ENCODE measurements around the gene NELFA. TPM values are rescaled to one million over a fixed set of nuclear protein-coding genes. Genes with fewer than 3 reads are reported as not detected.

The NELFA gene
- total and polyA plus RNA-seq, 2 of the 4 experiments (the other 2 are of a cell fraction): 4.3 to 21.9 TPM

DNA sequence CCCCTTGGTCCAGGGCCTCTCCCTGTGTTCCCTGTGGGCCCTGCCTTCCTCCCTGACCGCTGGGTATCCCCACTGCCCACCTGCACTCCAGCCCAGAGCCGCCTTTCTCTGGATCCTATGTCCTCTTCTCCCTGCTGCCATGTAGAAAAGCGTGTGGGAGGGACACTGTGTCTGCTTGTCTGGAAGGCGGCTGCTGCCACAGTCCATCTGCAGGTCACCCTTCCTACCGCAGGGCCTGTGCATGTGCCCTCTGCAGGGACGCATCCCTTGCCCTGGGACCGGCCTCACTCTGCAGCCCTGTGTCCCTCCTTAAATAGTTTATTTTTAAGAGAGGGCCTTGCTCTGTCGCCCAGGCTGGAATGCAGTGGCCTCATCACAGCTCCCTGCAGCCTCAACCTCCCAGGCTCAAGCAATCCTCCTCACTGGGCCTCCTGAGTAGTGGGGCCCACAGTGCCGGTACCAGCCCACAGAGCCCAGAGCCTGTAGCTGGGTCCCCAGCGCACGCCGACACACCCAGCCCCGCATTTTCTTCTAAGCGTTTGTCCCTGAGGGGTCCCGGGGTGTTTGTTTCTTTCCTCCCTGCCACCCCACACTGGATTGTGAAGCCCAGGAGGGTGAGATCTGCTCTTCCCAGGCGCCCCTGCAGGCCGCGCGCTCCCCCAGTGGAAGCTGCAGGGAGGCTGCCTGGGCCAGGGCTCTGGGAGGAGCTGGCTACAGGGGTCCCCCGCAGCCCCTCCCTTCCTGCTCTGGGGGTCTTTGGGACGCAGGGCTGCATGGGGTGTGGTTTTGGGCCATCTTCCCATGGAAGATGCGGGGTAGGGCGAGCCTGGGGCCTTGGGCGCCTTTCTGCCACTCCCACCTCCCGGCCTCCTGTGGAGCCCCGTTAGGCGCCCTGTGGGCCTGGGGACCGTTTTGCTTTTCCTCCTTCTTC, 37.5 kb upstream of the NELFA start (continued):
- TF ChIP-seq FOS (IDR thresholded peaks at IDR 0.05; ENCODE audit: low read depth, low read length) (no peak), CHD1 (IDR thresholded peaks at IDR 0.05; ENCODE audit: low read depth, low read length) (no peak)

- DNase-seq (no peak), ATAC-seq (ENCODE audit: low read depth) (no peak)
- dilution Hi-C loops (cut with HindIII; ENCODE audit: low sequenced_read_pairs, unreplicated experiment): no loop called here
- ChIA-PET POLR2A (ENCODE audit: unreplicated experiment) (no interaction called here), CTCF (no interaction called here)
- Histone ChIP-seq H3K9ac (ENCODE audit: low read depth, low read length) (no peak overlapping the region), H3K79me1 (ENCODE audit: low read depth in 1 of 2, low read length in 2 of 2) (0 out of 4 replicates have a peak, but pooled peaks cover 0 to 7% of the 10 kb centered on the region in 2 experiments), H3K9me3 (ENCODE audit: control insufficient read depth, insufficient read depth, low read length) (no peaks in the 10 kb centered on the region; the same call in 1 of the 2 replicates), H3K23ac (ENCODE audit: low read depth, low read length) (no peak overlapping the region), H3K4ac (ENCODE audit: low read depth, low read length) (no peak overlapping the region), H2BK15ac (ENCODE audit: low read depth, low read length) (no peak overlapping the region), H2BK120ac (ENCODE audit: low read depth, low read length) (no peak overlapping the region), H2BK20ac (ENCODE audit: low read depth, low read length) (no peak overlapping the region), H3K9me1 (ENCODE audit: insufficient read depth, low read length) (no peaks in the 10 kb centered on the region), H2BK5ac (ENCODE audit: low read depth, low read length, poor library complexity, severe bottlenecking) (no peak overlapping the region), H3K56ac (ENCODE audit: extremely low read depth, insufficient read depth, low read length) (no peak overlapping the region), H3K27me3 (ENCODE audit: control insufficient read depth, insufficient read depth, low read length) (peaks cover 11% of the 10 kb centered on the region; the same call in 1 of the 2 replicates), H2AK9ac (replicated peaks; ENCODE audit: low read depth, low read length, poor library complexity) (no peak overlapping the region), H3K14ac (replicated peaks; ENCODE audit: low read depth, low read length) (no peak overlapping the region), H4K8ac (ENCODE audit: low read depth in 2 of 2, low read length in 2 of 2) (no peak overlapping the region), H4K20me1 (ENCODE audit: insufficient read depth, low read length) (no peaks in the 10 kb centered on the region), H3K4me3 (ENCODE audit: insufficient read depth, low read depth, low read length) (no peak overlapping the region), H3K4me2 (ENCODE audit: low read depth, low read length) (no peak overlapping the region), H4K91ac (ENCODE audit: insufficient read depth, low read depth, low read length) (no peak overlapping the region), H3K18ac (ENCODE audit: low read depth, low read length) (no peak overlapping the region), H2AK5ac (ENCODE audit: low read depth, low read length) (no peak overlapping the region), H3K36me3 (ENCODE audit: control insufficient read depth, insufficient read depth, low read length) (peaks cover 2% of the 10 kb centered on the region; the same call in 1 of the 2 replicates), H4K5ac (ENCODE audit: low read depth, low read length) (no peak overlapping the region), H3K27ac (ENCODE audit: insufficient read depth, low read length) (no peak overlapping the region), H2AFZ (replicated peaks; ENCODE audit: low read length, poor library complexity) (peak overlapping the region; percentile 34), H3K4me1 (ENCODE audit: control insufficient read depth, insufficient read depth, low read length) (no peaks in the 10 kb centered on the region; the same call in 1 of the 2 replicates)
- in situ Hi-C loops (cut with MboI; ENCODE audit: low sequenced_read_pairs): no loop called here
- no TSS peak for BruUV-seq (replicated peaks)
- TF ChIP-seq MXI1 (IDR thresholded peaks at IDR 0.05; ENCODE audit: borderline replicate concordance, low read depth, low read length) (no peak), MAFK (IDR thresholded peaks at IDR 0.05; ENCODE audit: low read depth, low read length) (no peak), NFE2L2 (IDR thresholded peaks at IDR 0.05; ENCODE audit: low read depth, low read length) (no peak), FOS (IDR thresholded peaks at IDR 0.05; ENCODE audit: low read depth, low read length) (no peak), CTCF (conservative IDR thresholded peaks at IDR 0.05; ENCODE audit: low read depth, low read length) (no peak), BHLHE40 (IDR thresholded peaks at IDR 0.05; ENCODE audit: low read depth, low read length) (no peak), RCOR1 (IDR thresholded peaks at IDR 0.05; ENCODE audit: insufficient replicate concordance, low read length) (no peak), CHD1 (IDR thresholded peaks at IDR 0.05; ENCODE audit: low read depth, low read length) (no peak), POLR2A (IDR thresholded peaks at IDR 0.05; ENCODE audit: low read depth, low read length) (no peak), RFX5 (IDR thresholded peaks at IDR 0.05; ENCODE audit: low read depth, low read length) (no peak), RAD21 (IDR thresholded peaks at IDR 0.05; ENCODE audit: low read length) (no peak), CEBPB (IDR thresholded peaks at IDR 0.05; ENCODE audit: low read depth, low read length) (no peak)
- intact Hi-C loops (cut with micrococcal nuclease): no loop called here
- 79% methylated on average over 9 of the region's 11 CpGs; no CpG with 5 or more reads in 1 of the 2 experiments for WGBS, 2 experiments (ENCODE audit: extremely low coverage in 2 of 2, insufficient read length in 1 of 2)
These were observed 36.8 kb upstream of the NELFA start for GRCh38 chr4:2045518-2045951.
